ENCODE results near the gene PLEKHG4B. TPM values are rescaled to one million over a fixed set of nuclear protein-coding genes. Genes with fewer than 3 reads are reported as not detected.
"Not testable (repeated sequence)": the region's sequence is repeated elsewhere in the genome, so short reads cannot be mapped to it uniquely, and the experiment has no call there.

PLEKHG4B gene
- polyA plus RNA-seq, 4 donors, result 9.1 to 21.6 (median 13.4) TPM

DNA sequence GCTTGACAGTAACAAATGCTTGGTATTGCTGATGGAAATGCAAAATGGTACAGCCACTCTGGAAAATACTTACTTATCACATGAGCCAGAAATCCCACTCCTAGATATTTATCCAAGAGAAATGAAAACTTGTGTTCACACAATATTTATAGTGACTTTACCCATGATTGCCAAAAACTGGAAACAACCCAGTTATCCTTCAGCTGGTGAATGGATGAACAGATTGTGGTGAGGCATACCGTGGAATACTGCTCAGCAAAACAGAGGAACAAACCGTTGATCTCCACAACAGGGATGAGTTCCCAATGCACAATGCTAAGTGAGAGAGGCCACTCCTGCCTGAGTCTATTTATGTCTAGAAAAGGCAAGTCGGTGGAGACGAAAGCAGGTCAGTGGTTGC, 58.8 kb downstream of the PLEKHG4B start:
- no peak for DNase-seq (ENCODE audit: low read depth in 4 of 4, low spot score in 2 of 4)

DNA sequence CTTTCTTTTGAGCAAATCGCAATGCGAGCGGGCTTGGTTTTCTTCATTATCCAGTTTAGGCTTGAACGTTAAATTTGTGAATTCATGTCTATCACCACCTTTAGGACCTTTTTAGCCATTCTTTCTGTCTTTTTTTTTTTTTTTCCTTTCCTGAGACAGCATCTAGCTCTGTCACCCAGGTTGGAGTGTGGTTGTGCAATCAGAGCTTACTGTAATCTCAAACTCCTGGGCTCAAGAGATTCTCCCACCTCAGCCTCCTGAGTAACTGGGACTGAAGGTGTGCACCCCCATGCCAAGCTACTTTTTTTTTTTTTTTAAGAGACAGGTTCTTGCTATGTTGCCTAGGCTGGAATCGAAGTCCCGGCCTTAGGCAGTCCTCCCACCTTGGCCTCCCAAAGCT, 60.1 kb downstream of the PLEKHG4B start:
- DNase-seq (ENCODE audit: low read depth in 4 of 4, low spot score in 2 of 4), result no peak

DNA sequence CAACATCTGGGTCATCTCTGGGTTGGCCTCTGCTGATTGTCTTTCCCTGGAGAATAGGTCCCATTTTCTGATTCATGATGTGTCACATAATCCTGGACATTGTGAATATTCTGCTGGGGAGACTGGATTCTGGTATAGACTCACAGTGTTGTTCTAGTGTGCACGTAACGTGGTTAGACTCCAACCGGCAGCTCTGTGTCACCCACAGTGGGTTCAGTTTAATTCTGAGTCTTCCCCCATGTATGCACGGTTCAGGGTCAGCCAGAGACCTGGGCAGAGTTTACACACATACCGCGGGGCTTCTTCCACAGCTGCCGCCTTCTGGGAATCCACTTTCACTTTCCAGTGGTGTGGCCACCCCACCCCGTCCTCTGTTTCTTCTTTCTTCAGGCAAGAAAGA, 61.3 kb downstream of the PLEKHG4B start:
- DNase-seq (ENCODE audit: low read depth in 4 of 4, low spot score in 2 of 4), result no peak

DNA sequence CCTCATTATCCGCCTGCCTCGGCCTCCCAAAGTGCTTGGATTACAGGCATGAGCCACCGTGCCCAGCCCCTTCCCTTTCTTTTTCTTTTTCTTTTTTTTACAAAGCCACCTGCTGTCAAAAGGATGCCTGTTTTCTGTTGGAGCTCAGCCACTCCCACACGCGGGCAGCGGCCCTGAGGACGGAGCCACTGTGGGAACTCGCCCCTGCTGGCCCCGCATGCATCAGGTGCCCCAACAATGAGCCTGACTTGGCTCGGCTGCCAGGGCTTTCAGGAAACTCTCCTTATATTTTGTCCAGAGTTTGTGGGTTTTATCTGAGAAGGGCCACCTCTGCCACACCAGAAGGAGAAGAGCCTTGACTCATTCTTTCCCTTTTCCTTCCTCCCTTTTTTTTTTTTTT, 62.3 kb downstream of the PLEKHG4B start:
- no peak for DNase-seq (ENCODE audit: low read depth in 4 of 4, low spot score in 2 of 4)

DNA sequence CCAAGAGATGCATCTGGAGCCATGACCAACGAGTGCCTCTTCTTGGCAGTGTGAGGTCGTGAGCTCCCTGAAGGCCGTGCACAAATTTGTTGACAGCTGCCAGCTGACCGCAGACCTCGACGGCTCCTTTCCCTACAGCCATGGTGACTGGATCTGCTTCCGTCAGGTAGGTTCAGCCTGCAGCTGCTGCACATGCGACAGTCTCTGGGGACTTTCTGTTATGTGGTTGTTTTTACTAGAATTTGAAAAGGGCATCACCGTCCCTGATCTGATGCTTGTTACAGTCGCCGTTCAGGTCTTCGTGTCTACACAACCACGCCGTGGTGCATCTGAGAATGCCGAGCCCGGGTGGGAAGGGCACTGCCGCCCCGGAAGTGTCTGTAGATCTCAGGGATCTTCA, 62.9 kb downstream of the PLEKHG4B start:
- no peak for DNase-seq (ENCODE audit: low read depth in 4 of 4, low spot score in 2 of 4)

DNA sequence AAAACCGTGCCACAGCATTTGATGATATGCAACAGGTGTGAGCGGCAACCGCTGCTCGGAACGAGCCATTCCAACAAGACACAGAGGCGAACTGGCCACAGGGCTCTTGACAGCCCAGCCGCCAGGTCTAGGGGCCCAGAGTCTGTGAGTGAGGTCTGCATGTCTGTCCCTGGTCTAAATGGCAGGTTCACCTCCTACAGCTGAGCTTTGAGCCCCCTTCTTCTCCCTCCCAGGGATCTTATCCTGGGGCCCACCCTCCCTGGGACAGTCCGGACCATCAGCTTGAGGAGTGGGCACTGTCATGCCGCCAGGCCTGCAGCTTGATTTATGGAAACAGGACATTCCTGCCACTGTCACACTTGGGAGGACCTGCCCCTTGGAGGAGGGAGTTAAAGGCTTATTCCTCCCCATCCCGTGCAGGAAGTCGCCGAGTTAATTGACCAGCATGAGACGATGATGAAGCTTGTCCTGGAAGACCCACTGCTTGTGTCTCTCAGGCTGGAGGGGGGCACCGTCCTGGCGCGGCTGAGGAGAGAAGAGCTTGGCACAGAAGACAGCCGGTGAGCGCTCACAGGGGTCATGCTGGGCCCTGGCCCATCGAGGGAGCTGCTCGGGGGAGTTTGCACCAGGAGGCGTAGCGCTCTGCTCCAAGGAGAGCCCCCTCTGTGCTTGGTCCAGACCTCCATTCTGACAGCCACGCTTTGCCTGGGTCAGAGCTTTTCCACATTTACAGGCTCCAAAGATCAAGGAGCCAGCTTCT, 63.9 kb downstream of the PLEKHG4B start:
- peak in 1 of 4 donors; percentile 32 for DNase-seq (ENCODE audit: low read depth in 4 of 4, low spot score in 2 of 4)

DNA sequence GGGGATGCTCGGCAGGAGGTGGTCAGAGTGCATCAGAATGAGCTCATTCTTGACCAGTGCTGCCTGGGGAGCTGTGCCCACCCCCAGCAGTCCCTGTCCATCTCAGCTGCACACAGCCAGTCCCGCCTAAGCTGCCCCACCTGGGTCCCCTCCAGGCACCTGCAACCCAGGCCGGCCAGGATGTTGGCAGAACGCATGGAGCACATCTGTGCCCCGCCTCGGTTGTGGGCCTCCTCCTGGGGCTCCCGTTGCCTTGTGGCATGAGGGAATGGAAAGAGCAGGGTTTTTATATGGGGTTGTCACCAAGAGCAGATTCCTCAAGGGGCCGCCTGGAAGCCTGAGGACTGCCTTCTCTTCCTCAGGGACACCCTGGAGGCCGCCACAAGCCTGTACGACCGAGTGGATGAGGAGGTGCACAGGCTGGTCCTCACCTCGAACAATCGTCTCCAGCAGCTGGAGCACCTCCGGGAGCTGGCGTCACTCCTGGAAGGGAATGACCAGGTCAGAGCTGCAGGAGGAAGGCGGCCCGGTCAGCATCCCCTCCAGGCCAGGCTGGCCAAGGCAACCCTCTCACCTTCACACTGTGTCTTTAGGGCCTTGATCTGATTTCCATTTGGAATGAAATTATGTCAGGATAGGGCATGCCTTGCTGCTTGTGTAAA, 64.6 kb downstream of the PLEKHG4B start:
- no peak for DNase-seq (ENCODE audit: low read depth in 4 of 4, low spot score in 2 of 4)

DNA sequence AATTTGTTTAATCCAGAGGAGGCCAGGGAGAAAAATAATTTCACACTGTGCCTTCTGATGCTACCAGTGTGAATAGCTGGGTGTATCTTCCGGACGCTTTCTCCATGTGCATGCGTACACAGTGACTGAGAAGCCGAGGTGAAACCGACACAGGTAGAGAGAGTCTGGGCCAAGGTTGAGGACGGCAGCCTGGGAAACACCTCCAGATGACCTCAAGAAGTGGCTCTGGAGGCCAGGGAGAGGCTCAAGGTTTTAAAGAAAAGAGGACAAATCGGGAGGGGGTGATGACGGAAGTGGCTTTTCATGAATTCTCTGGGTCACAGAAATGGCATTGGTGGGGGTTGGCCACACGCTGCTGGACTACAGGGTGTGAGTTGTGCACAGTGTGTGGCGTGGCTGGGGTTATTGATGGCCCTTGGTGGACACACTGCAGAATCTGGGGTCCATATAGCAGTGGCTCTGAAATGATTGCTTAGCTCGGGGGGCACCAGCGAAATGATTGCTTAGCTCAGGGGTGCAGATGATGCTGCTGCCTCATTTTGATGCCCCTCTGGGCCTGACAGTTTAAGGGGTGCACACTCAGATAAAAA, 65.3 kb downstream of the PLEKHG4B start:
- no peak for DNase-seq (ENCODE audit: low read depth in 4 of 4, low spot score in 2 of 4)

DNA sequence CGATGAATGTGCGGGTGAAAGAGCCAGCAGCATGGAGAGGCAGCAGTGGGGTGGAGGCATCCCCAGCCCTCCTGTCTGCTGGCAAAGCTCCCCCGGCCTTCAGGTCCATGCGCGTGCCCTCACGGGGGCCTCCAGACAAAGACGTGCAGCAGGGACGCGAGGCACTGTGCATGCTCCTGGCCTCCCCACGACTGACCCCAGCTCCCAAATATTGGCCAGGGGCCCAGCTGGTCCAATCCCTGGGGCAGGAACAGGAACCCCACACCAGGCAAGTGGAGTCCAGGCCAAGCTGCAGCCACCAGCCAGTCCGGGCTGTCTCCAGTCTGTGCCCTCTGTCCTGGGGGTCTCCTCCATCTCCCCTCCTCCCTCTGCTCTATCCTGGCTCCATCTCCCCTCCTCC, 65.8 kb downstream of the PLEKHG4B start:
- DNase-seq (ENCODE audit: low read depth in 4 of 4, low spot score in 2 of 4), result no peak

DNA sequence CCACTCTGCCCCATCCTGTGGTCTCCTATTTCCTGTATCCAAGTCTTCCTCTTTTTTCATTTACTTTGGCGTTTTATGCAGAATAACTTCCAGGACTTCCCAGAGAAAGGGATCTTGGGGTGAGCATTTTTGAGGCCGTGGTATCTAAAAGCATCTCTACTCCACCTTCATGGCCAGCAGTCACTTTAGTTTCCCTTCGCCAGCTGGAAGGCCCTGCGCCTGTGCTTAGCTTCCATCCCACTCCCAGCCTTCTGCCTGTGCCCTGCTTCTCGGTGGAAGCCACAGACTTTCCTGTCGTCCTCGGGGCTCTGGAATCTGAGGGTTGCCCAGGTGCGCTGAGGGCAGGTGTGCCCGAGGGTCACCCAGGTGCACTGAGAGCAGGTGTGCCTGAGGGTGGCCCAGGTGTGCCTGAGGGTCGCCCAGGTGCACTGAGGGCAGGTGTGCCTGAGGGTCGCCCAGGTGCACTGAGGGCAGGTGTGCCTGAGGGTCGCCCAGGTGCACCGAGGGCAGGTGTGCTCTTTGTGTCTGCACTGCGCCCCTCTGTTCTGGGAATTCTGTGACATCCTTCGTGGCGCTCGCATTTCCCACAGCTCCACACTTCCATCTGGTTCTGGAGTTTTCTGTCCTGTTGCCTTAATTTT, 67.0 kb downstream of the PLEKHG4B start:
- DNase-seq (ENCODE audit: low read depth in 4 of 4, low spot score in 2 of 4), result no peak

DNA sequence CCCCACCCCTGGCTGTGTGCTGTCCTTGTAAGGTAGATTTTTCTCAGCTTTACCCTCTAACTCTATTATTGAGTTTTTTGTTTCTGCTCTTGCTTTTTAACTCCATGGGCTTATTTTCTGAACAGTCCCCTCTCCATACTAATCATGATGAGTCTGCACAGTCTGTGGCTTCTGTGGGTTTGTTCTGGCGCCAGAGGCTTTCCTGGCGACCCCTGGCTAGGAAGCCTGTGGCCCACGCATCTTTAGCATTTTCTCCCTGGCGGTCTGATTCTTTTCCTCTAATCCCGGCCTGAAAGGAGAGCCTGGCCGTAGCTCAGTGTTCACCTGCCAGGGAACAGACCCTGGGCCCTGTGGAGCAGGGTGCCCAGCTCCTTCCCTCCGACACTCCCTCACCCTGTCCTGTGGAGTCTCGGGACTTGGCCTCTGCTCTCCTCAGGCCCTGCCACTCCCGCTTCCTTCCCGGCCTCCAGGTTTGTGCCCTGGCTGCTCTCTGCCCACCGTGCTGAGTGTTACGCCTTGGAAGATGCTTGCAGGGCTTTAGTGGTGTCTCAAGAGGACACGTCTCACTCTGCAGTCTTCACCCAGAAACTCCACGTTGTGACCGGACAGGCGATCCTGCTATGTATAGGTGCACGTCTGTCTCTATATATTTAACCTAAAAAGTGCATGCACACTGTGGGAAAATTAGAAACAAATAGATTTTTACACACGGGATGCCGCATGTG, 67.6 kb downstream of the PLEKHG4B start:
- no peak for DNase-seq (ENCODE audit: low read depth in 4 of 4, low spot score in 2 of 4)

DNA sequence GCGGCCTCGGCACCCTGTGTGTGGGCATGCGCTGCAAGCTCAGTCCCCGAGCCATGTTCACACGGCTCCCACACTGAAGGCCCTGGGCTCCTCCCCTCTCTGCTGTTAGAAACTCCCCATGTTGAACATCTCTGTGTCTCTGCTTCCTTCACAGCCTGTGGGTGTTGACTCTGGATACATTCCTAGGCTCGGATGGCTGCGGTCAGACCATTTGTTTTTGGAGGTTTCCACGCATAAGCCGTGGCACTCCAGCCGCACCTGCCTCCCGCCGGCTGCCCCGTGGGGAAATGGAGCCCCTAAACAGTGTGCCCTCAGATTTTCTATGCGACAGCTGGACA, 68.2 kb downstream of the PLEKHG4B start:
- no peak for DNase-seq (ENCODE audit: low read depth in 4 of 4, low spot score in 2 of 4)

DNA sequence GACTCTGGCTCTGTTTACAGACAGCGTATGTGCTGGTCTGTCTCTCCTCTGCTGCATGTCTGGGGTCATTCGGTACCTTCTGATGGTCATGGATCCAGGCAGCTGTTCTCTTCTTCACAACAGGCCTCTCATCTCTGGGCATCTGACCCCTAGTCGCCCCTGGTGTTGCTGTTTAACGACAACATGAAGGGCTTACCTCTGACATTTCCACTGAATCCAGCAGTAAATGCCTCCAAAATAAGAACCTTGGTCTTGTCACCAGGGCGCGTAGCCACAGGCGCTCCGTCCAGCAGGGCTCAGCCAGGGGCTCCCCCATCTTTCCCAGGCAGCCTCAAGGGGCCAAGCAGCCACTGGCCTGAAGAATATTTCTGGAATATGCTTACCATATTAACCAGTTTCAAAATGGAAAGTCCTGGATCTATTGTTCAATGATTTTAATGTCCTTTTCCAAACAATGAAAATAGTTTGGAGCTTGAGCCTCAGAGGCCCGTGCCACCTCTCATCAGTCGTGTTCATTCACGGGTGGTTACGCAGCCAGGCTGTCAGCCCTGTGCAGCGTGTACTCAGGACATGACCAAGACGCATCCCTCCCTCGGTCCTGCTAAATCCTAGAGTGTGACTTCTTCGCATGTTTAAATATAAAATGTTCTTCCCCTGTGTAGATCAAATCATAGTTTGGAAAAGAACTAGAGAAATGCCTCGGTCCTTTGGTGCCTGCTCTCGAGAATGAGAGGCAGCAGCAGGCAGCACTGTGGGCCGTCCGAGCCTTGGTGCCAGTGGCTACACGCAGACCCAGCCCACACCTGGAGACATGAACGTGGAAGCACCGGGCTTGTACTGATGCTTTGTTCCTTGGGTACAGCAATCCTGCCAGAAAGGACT, 69.2 kb downstream of the PLEKHG4B start:
- no peak for DNase-seq (ENCODE audit: low read depth in 4 of 4, low spot score in 2 of 4)

DNA sequence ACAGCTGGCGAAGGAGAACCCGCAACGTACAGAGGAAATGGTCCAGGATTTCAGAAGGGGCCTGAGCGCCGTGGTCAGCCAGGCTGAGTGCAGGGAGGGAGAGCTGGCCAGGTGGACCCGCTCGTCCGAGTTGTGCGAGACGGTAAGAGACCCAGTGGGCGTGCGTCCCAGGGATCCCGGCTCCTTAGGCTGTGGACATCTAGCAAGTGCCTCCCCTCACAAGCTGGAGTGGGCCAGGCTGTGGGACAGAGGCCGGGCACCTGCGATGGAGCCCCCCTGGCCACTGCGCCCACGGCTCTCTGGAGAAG, 69.8 kb downstream of the PLEKHG4B start:
- DNase-seq (ENCODE audit: low read depth in 4 of 4, low spot score in 2 of 4), result no peak

DNA sequence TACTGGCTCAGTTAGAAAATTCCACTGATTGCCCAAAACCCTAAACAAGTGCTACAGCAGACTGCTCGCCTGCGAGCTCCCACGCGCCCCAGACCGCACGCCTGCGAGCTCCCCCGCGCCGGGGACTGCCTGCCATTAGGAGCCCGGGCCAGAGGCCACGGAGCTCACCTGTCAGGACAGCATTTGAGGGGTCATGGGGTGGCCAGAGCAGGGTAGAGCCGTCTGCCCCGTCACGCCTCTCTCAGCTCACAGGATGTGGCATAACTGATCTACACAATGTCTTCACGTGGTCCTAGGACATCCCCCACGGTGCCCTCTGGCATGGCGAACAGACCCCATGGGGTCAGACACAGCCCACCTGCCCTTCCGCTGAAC, 70.2 kb downstream of the PLEKHG4B start:
- DNase-seq (ENCODE audit: low read depth in 4 of 4, low spot score in 2 of 4), result no peak

DNA sequence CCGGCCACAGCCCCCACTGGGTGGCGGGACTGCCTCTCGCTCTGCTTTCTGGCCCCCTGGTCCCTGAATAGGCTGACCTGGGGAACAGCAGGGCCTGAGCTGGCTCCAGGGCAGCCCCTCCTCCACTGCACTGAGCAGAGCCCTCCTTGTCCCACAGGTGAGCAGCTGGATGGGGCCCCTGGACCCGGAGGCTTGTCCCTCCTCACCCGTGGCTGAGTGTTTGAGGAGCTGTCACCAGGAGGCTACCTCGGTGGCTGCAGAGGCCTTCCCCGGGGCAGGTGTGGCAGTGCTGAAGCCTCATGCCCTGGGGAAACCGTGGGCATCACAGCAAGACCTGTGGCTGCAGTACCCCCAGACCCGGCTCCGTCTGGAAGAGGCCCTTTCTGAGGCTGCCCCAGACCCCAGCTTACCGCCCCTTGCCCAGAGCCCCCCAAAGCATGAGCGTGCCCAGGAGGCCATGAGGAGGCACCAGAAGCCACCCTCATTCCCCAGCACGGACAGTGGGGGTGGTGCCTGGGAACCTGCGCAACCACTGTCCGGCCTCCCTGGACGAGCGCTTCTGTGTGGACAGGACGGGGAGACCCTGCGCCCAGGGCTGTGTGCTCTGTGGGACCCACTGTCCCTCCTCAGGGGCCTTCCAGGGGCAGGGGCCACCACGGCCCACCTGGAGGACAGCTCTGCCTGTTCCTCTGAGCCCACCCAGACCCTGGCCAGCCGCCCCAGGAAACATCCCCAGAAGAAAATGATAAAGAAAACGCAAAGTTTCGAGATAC, 70.8 kb downstream of the PLEKHG4B start:
- no peak for DNase-seq (ENCODE audit: low read depth in 4 of 4, low spot score in 2 of 4)

DNA sequence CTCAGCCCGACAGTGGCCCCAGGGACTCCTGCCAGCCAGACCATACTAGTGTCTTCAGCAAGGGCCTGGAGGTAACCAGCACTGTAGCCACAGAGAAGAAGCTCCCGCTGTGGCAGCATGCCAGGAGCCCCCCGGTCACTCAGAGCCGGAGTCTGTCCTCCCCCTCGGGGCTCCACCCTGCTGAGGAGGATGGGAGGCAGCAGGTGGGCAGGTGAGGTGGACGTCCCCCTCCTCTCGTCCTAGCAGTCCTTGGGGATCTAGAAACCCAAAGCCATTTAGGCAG, 71.3 kb downstream of the PLEKHG4B start:
- DNase-seq (ENCODE audit: low read depth in 4 of 4, low spot score in 2 of 4), result no peak

DNA sequence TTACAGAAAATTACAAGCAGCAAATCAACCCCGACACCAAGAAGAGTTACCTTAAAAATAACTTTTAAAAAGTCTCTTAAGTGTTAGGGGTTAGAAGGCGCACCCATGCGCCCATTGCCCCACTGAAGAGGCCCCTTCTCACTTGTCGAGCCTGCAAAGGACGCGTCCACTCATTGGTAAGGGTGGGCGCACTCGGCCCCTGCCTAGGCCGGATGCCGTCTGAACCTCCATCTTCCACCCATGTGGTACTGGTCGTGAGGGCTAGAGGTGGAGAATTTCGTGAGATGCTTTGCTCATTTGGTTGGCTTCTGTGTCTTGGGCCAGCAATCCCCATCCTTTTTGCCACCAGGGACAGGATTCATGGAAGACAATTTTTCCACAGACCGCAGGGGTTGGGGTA, 71.9 kb downstream of the PLEKHG4B start:
- no peak for DNase-seq (ENCODE audit: low read depth in 4 of 4, low spot score in 2 of 4)

DNA sequence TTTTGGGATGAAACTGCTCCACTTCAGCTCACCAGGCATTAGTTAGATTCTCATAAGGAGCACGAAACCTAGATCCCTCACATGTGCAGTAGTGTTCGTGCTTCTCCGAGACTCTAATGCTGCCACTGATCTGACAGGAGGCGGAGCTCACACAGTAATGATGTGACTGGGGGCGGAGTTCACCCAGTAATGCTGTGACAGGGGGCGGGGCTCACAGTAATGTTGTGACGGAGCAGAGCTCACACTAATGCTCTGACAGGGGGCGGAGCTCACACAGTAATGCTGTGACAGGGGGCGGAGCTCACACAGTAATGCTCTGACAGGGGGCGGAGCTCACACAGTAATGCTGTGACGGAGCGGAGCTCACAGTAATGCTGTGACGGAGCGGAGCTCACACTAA, 72.3 kb downstream of the PLEKHG4B start:
- DNase-seq (ENCODE audit: low read depth in 4 of 4, low spot score in 2 of 4), result no peak

DNA sequence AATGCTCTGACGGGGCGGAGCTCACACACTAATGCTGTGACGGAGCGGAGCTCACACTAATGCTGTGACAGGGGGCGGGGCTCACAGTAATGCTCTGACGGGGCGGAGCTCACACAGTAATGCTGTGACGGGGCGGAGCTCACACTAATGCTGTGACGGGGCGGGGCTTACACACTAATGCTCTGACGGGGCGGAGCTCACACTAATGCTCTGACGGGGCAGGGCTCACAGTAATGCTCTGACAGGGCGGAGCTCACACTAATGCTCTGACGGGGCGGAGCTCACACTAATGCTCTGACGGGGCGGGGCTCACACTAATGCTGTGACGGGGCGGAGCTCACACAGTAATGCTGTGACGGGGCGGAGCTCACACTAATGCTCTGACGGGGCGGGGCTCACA, 72.8 kb downstream of the PLEKHG4B start:
- not testable (repeated sequence) for DNase-seq (ENCODE audit: low read depth in 4 of 4, low spot score in 2 of 4)

All from left renal cortex interstitium (tissue), 4 donors.